Skeletal muscle tissue (tissue), 4 donors: ENCODE measurements around the gene PRTFDC1. TPM values are rescaled to one million over a fixed set of nuclear protein-coding genes. Genes with fewer than 3 reads are reported as not detected.
"Not testable (repeated sequence)": the region's sequence is repeated elsewhere in the genome, so short reads cannot be mapped to it uniquely, and the experiment has no call there.

Experiments used
- H3K27ac ChIP-seq: one replicate; pipeline ENCODE4 v1.7.0; 2013; ENCODE audit warnings: mild to moderate bottlenecking, low read depth, low read length, inconsistent platforms
- H3K27me3 ChIP-seq, 3 donors: one replicate each; pipeline ENCODE4 v1.7.0; 2013; ENCODE audit warnings: low read length in 3 of 3; ENCODE audit not compliant: control insufficient read depth in 3 of 3, insufficient read depth in 3 of 3
- H3K36me3 ChIP-seq, 3 donors: one replicate each; pipeline ENCODE4 v1.7.0; 2013; ENCODE audit warnings: low read length in 3 of 3; ENCODE audit not compliant: control insufficient read depth in 3 of 3, insufficient read depth in 3 of 3
- H3K4me1 ChIP-seq, 3 donors: one replicate each; pipeline ENCODE4 v1.7.0; 2013; ENCODE audit warnings: low read length in 3 of 3, mild to moderate bottlenecking in 3 of 3; ENCODE audit not compliant: control insufficient read depth in 3 of 3, insufficient read depth in 3 of 3
- H3K4me3 ChIP-seq, 3 donors: one replicate each; pipeline ENCODE4 v1.7.0; 2013; ENCODE audit warnings: low read length in 3 of 3
- H3K9ac ChIP-seq, 3 donors: one replicate each; pipeline ENCODE4 v1.7.0; 2013; ENCODE audit warnings: low read length in 3 of 3, mild to moderate bottlenecking in 3 of 3, moderate library complexity in 2 of 3, low read depth in 1 of 3
- H3K9me3 ChIP-seq, 3 donors: one replicate each; pipeline ENCODE4 v1.7.0; 2013; ENCODE audit warnings: low read length in 3 of 3; ENCODE audit not compliant: control insufficient read depth in 3 of 3
- total RNA-seq: library from RNA; depleted of rRNA; stranded (reverse); fragments of >200 nt; gene quantifications from one replicate; pipeline ENCODE4 v1.2.3, GENCODE V29; 2014
- donor health status: Osteomylitis.

PRTFDC1 gene
- total RNA-seq, 1 donor from 2014 or later: 6.8 TPM

DNA sequence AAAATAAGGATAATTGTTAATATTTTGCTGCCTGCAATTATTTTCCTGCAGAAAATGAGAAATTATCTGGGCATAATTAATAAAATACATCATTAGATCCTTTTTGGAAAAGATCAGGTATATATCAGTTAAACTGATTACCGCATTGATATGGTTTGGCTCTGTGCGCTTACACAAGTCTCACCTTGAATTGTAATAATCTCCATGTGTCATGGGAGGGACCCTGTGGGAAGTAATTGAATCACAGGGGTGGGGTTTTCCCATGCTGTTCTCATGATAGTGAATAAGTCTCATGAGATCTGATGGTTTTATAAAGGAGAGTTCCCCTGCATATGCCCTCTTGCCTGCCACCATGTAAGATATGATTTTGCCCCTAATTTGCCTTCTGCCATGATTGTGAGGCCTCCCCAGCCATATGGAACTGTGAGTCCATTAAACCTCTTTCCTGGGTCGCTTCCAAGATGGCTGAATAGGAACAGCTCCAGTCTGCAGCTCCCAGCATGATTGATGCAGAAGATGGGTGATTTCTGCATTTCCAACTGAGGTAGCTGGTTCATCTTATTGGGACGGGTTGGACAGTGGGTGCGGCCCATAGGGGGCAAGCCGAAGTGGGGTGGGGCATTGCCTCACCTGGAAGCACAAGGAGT is 30.1 kb downstream of the PRTFDC1 start:
- not testable (repeated sequence) for H3K4me3 ChIP-seq, H3K9me3 ChIP-seq, H3K9ac ChIP-seq, H3K27ac ChIP-seq, H3K27me3 ChIP-seq, H3K36me3 ChIP-seq, H3K4me1 ChIP-seq

DNA sequence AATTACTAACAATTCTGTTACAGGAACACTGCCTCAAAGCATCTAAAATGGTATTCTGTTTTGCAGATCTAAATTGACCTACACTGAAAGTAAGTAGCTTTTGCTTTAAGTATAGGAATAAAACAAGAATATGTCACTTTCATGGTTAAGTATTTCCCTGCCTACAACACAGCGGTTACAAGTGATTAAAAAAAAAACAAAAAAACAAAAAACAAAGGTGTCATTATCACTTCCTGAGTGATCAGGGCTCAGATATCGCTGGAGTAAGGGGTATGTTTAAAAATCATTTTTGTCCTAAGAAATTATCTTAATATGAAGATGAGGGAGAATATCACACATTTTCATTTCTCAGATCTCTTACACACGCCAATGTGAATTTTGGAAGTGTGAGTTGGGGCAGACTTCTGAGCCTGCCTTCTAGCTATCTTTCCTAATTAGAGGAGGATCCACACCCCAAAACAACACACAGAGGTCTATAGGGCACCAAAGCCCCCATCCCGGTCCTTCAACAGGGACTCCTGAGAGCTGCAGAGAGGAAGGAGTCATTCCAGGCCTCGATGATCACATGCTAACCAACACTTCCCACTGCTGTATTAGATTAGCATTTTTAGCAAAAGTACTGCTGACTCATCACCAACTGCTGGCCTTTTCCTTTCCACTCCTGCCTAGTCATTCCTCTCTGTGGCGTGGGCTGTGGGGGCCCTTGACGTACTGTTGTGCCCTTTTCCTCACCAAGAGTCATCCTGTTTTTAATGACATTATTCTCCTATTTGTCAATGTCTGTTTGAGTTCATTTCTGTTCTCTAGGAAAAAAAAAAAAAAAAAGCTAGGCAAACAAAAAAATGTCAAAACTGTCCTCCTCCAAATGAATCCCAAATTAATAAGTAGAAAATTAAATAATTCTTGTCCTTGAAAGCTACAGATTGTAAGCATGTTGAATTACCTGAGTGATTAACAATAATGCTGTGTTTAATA is 31.2 kb downstream of the PRTFDC1 start:
- no peak overlapping the region for H3K4me3 ChIP-seq
- H3K4me1 ChIP-seq: no peaks in the 10 kb centered on the region
- H3K27ac ChIP-seq: peak overlapping the region; percentile 28
- no peaks in the 10 kb centered on the region for H3K36me3 ChIP-seq
- no peak overlapping the region for H3K9ac ChIP-seq
- no peaks in the 10 kb centered on the region for H3K9me3 ChIP-seq
- no peaks in the 10 kb centered on the region for H3K27me3 ChIP-seq

DNA sequence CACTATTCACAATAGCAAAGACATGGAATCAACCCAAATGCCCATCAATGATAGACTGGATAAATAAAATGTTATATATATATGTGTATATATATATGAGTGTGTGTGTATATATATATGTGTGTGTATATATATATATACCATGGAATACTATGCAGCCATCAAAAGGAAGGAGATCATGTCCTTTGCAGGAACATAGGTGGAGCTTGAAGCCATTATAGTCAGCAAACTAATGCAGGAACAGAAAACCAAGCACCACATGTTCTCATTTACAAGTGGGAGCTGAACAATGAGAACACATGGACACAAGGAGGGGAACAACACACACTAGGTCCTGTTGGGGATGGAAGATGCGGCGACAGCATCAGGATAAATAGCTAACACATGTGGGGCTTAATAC is 32.2 kb downstream of the PRTFDC1 start:
- H3K36me3 ChIP-seq, H3K9me3 ChIP-seq, H3K27me3 ChIP-seq, H3K9ac ChIP-seq, H3K27ac ChIP-seq, H3K4me1 ChIP-seq, H3K4me3 ChIP-seq: not testable (repeated sequence)

DNA sequence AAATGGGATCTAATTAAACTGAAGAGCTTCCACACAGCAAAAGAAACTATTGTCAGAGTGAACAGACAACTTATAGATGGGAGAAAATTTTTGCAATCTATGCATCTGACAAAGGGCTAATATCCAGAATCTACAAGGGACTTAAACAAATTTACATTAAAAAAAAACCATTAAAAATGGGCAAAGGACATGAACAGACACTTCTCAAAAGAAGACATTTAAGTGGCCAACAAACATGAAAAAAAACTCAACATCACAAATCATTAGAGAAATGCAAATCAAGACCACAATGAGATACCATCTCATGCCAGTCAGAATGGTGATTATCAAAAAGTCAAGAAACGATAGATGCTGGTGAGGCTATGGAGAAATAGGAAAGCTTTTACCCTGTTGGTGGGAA is 32.8 kb downstream of the PRTFDC1 start:
- H3K27me3 ChIP-seq, H3K4me1 ChIP-seq, H3K27ac ChIP-seq: not testable (repeated sequence)

DNA sequence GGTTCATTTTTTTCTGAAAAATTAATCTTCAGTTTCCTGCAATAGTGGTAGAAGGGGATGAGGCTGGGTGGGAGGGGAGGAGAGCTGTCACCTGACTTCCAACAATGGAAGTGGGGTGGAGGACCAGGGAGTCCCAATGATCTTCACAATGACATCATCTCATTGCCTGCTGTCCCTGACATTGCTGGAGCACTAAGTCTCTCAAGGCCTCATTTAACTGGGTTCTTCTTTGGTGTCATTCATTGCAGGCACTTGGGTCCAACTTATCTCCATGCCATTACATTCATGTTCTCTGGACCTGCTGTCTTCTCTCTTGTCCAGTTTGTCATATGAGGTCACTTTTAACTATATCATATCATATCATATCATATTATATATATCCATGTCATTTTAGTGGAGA is 34.4 kb downstream of the PRTFDC1 start:
- H3K27ac ChIP-seq: no peak overlapping the region
- no peak overlapping the region for H3K9ac ChIP-seq
- no peak overlapping the region for H3K4me3 ChIP-seq
- no peaks in the 10 kb centered on the region for H3K27me3 ChIP-seq
- H3K4me1 ChIP-seq: no peaks in the 10 kb centered on the region
- no peaks in the 10 kb centered on the region for H3K36me3 ChIP-seq
- H3K9me3 ChIP-seq: no peaks in the 10 kb centered on the region

More for the DNA sequence above, 32.8 kb downstream of the PRTFDC1 start:
- not testable (repeated sequence) for H3K9me3 ChIP-seq, H3K4me3 ChIP-seq, H3K9ac ChIP-seq, H3K36me3 ChIP-seq

DNA sequence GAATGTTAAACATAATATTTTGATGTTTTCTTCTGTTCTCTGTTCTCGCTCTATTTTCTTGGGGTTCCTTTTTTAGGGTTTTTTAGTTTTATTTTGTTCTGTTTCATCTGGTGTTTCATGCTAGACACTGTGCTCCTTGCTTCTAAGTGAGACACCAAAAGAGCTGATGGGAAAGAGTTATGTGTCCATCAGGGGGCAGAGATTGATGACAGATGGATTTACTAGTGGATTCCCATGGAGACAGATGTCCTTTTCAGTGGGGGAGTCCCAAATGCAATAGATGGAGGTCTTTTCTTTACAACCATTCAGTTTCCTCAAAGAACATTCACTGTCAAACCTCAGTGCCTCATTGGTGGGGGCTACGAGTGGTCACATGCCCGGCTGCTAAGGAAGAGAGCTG is 34.9 kb downstream of the PRTFDC1 start:
- Histone ChIP-seq H3K9me3 (no peaks in the 10 kb centered on the region), H3K36me3 (no peaks in the 10 kb centered on the region), H3K4me3 (no peak overlapping the region), H3K27me3 (no peaks in the 10 kb centered on the region), H3K27ac (no peak overlapping the region), H3K4me1 (no peaks in the 10 kb centered on the region), H3K9ac (no peak overlapping the region)

DNA sequence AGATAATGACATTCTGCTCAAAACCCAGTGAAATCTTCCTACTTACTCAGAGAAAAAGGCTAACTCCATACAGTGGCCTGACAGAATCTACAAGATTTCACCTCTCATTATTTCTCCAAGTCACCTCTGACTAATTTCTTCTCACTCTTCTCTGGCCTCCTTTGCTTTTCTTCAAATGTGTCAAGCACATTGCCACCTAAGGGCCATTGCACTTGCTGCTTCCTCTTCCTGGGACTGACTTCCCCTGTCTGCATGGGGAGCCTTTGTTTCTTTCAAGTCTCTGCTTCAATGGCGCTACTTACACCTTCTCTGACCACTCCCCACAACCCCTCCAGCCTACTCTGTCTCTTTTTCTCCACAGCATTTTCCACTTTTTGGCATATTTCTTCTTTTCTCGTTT is 36.0 kb downstream of the PRTFDC1 start:
- Histone ChIP-seq H3K4me1 (no peaks in the 10 kb centered on the region), H3K36me3 (no peaks in the 10 kb centered on the region), H3K4me3 (no peak overlapping the region), H3K27ac (no peak overlapping the region), H3K9ac (no peak overlapping the region), H3K9me3 (no peaks in the 10 kb centered on the region), H3K27me3 (no peaks in the 10 kb centered on the region)

DNA sequence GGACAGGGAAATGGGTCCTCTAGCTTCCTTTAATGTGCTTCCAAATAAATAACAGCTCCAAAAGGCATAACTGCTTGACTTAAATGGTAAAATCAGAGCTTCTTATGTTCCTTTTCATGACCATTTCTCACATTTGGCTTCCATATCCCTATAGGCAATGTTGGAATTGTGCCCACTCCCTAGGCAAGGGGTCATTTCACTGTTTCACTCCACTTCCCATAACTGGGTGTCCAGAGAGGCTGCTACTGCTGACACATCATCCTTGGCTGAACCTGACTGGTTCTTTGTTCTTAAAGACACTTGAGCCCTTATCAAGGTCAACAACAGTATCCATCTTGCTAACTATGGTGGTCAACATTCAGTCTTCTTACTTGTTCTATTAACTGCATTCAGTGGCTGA is 37.1 kb downstream of the PRTFDC1 start:
- H3K27ac ChIP-seq: no peak overlapping the region
- H3K9ac ChIP-seq: no peak overlapping the region
- no peak overlapping the region for H3K4me3 ChIP-seq
- H3K4me1 ChIP-seq: no peaks in the 10 kb centered on the region
- no peaks in the 10 kb centered on the region for H3K9me3 ChIP-seq
- no peaks in the 10 kb centered on the region for H3K27me3 ChIP-seq
- H3K36me3 ChIP-seq: no peaks in the 10 kb centered on the region

DNA sequence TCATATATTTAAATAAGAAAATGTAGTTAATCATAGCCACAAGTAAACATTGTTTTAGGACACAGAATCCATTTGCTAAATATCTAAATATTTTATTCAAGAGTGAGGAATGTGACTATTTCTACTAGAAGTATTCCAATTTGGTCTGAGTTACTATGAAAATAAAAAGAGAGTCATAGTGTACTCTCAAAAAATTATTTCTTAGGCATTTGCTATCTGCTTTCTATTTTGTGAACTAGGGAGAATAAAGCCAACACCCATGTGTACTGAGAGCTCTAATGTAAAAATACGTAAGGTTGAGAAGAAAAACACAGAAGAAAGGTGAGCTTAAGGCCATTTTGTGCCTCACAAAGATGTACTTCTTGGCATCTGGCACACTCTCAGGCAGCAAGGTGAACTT is 38.3 kb downstream of the PRTFDC1 start:
- Histone ChIP-seq H3K4me1 (no peaks in the 10 kb centered on the region), H3K27me3 (no peaks in the 10 kb centered on the region), H3K4me3 (no peak overlapping the region), H3K9ac (no peak overlapping the region), H3K27ac (no peak overlapping the region), H3K9me3 (no peaks in the 10 kb centered on the region), H3K36me3 (no peaks in the 10 kb centered on the region)

DNA sequence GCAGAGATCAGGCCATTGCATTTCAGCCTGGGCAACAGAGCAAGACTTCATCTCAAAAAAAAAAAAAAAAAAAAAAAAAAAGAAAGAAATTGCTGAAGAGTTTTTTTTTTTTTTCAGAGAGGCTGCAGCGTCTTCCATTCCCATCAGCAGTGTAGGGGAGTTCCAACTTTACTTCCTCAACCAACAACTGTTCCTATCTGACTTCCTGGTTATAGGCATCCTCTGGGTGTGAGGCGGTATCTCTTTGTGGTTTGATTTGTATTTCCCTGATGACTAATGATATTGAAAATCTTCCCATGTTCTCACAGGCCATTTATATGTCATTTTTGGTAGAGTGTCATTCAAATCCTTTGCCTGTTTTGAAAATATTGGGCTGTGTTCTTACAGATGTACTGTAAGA is 40.2 kb downstream of the PRTFDC1 start:
- no peaks in the 10 kb centered on the region for H3K36me3 ChIP-seq
- H3K4me3 ChIP-seq: no peak overlapping the region
- no peaks in the 10 kb centered on the region for H3K27me3 ChIP-seq
- no peaks in the 10 kb centered on the region for H3K4me1 ChIP-seq
- no peak overlapping the region for H3K9ac ChIP-seq
- H3K27ac ChIP-seq: no peak overlapping the region
- no peaks in the 10 kb centered on the region for H3K9me3 ChIP-seq
